ENCODE data around the gene PYDC1. TPM values are rescaled to one million over a fixed set of nuclear protein-coding genes. Genes with fewer than 3 reads are reported as not detected.

PYDC1 gene
- total and polyA plus RNA-seq, 2 of the 13 experiments (the other 11 are each of a cell fraction or from before 2014, with no cell fraction given), result not detected

DNA sequence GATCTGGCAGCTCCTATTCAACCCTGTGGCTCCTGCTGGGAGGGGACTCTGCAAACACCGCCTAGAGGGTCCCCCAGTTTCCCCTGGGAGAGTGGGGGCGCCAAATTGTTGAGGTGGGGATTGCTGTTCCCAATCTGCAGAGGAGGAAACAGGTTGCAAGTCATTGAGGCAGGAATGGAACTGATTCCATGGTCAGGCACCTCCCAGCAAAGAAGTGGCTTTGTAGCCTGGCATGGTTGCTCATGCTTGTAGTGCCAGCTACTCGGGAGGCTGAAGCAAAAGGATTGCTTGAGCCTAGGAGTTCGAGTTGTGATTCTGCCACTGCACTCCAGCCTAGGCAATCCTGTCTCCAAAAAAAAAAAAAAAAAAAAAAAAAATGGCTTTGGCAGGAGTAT, 198 bp upstream of the PYDC1 start:
- Histone ChIP-seq H4K20me1 (ENCODE audit: insufficient read depth, low read length) (no peaks in the 10 kb centered on the region), H3K27me3 (ENCODE audit: control insufficient read depth in 1 of 2, insufficient read depth in 2 of 2, low read length in 2 of 2) (peaks cover 22 to 71% of the 10 kb centered on the region in 2 experiments), H3K9ac (ENCODE audit: insufficient read depth, low read depth, low read length) (no peak overlapping the region), H2AFZ (ENCODE audit: low read length) (no peak overlapping the region), H3K27ac (ENCODE audit: extremely low read length, insufficient read depth, low read length) (no peak overlapping the region), H3K4me1 (ENCODE audit: insufficient read depth, low read length) (peaks cover 12% of the 10 kb centered on the region), H3K4me3 (replicated peaks in 1 of 3; ENCODE audit: insufficient read depth in 1 of 3, low read depth in 2 of 3, low read length in 3 of 3) (no peak overlapping the region), H3K36me3 (replicated peaks in 1 of 2; ENCODE audit: control insufficient read depth in 1 of 2, insufficient read depth in 2 of 2, low read length in 2 of 2) (no peaks in the 10 kb centered on the region), H3K79me2 (ENCODE audit: insufficient read depth, low read length) (no peaks in the 10 kb centered on the region), H3K4me2 (ENCODE audit: low read depth, low read length) (no peak overlapping the region), H3K9me3 (ENCODE audit: low read length) (no peaks in the 10 kb centered on the region)
- FAIRE-seq (no peak), DNase-seq (ENCODE audit: low spot score) (no peak), ATAC-seq (no peak)
- no TSS peak for BruUV-seq (replicated peaks)
- TF ChIP-seq ZNF138 (CRISPR knock-in tag; IDR thresholded peaks at IDR 0.05; ENCODE audit: low read depth), result no peak
- TF ChIP-seq, protein P1, sequence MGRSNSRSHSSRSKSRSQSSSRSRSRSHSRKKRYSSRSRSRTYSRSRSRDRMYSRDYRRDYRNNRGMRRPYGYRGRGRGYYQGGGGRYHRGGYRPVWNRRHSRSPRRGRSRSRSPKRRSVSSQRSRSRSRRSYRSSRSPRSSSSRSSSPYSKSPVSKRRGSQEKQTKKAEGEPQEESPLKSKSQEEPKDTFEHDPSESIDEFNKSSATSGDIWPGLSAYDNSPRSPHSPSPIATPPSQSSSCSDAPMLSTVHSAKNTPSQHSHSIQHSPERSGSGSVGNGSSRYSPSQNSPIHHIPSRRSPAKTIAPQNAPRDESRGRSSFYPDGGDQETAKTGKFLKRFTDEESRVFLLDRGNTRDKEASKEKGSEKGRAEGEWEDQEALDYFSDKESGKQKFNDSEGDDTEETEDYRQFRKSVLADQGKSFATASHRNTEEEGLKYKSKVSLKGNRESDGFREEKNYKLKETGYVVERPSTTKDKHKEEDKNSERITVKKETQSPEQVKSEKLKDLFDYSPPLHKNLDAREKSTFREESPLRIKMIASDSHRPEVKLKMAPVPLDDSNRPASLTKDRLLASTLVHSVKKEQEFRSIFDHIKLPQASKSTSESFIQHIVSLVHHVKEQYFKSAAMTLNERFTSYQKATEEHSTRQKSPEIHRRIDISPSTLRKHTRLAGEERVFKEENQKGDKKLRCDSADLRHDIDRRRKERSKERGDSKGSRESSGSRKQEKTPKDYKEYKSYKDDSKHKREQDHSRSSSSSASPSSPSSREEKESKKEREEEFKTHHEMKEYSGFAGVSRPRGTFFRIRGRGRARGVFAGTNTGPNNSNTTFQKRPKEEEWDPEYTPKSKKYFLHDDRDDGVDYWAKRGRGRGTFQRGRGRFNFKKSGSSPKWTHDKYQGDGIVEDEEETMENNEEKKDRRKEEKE (IDR thresholded peaks at IDR 0.05), result no peak
- TF ChIP-seq, protein P2, sequence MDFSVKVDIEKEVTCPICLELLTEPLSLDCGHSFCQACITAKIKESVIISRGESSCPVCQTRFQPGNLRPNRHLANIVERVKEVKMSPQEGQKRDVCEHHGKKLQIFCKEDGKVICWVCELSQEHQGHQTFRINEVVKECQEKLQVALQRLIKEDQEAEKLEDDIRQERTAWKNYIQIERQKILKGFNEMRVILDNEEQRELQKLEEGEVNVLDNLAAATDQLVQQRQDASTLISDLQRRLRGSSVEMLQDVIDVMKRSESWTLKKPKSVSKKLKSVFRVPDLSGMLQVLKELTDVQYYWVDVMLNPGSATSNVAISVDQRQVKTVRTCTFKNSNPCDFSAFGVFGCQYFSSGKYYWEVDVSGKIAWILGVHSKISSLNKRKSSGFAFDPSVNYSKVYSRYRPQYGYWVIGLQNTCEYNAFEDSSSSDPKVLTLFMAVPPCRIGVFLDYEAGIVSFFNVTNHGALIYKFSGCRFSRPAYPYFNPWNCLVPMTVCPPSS (IDR thresholded peaks at IDR 0.05), result no peak
- in situ Hi-C loops (cut with HindIII; ENCODE audit: extremely low pct_ligation_motif_present, low pct_unique_long_range_greater_than_20kb) (loop anchor here (25.0 kb wide), 2 partner anchors 220 to 645 kb away; partner anchors contain the start of genes COX6A2, ZNF267 and ZNF843), intact Hi-C loops (cut with micrococcal nuclease; ENCODE audit: unreplicated experiment) (no loop called here)
- ChIA-PET POLR2A (no interaction called here), CTCF (ENCODE audit: low intra/inter-chr PET ratio, low total read pairs) (no interaction called here)
- WGBS (ENCODE audit: low lambda C conversion rate), result 0% methylated on average over 4 of the region's 4 CpGs

All from HepG2 (cell line).